HEK293T (cell line): ENCODE measurements around the gene RRBP1.

Experiments used
- CTCF ChIA-PET: fragments of 350-600 bp; formaldehyde crosslinking; extraction: SDS; loops from one replicate; lab custom pipeline; 2021; ENCODE audit warnings: antibody characterized with exemption, inconsistent platforms; lab: Yijun Ruan, JAX
- POLR2A ChIA-PET: fragments of 350-600 bp; formaldehyde crosslinking; extraction: SDS; loops from one replicate; lab custom pipeline; 2020; ENCODE audit warnings: antibody characterized with exemption, inconsistent platforms; lab: Yijun Ruan, JAX
- DNase-seq: peaks from one replicate; pipeline ENCODE4 v3.0.0; 2012; ENCODE audit warnings: mixed read lengths; ENCODE audit errors: extremely low spot score
- ARNT ChIP-seq: fragments of 450-650 bp; IDR thresholded peaks from 2 replicates; pipeline ENCODE4 v1.6.1; 2017; ENCODE audit warnings: mild to moderate bottlenecking
- BHLHE40 ChIP-seq: fragments of 450-650 bp; IDR thresholded peaks from 2 replicates; pipeline ENCODE4 v1.6.1; 2016; ENCODE audit warnings: mild to moderate bottlenecking, moderate library complexity, borderline replicate concordance
- CTBP1 ChIP-seq: fragments of 450-650 bp; IDR thresholded peaks from 2 replicates; pipeline ENCODE4 v1.6.1; 2016; ENCODE audit warnings: borderline replicate concordance
- ELF4 ChIP-seq: fragments of 450-650 bp; IDR thresholded peaks from 2 replicates; pipeline ENCODE4 v1.6.1; 2017; ENCODE audit warnings: antibody characterized with exemption
- FOXA1 ChIP-seq: fragments of 450-650 bp; IDR thresholded peaks from 2 replicates; pipeline ENCODE4 v1.6.1; 2016; ENCODE audit warnings: mild to moderate bottlenecking
- FOXK2 ChIP-seq: fragments of 450-650 bp; IDR thresholded peaks from 2 replicates; pipeline ENCODE4 v1.6.1; 2016; ENCODE audit warnings: mild to moderate bottlenecking
- FOXM1 ChIP-seq: fragments of 450-650 bp; IDR thresholded peaks from 2 replicates; pipeline ENCODE4 v1.6.1; 2017; ENCODE audit warnings: mild to moderate bottlenecking, borderline replicate concordance
- HDGF ChIP-seq: fragments of 450-650 bp; IDR thresholded peaks from 2 replicates; pipeline ENCODE4 v1.6.1; 2017; ENCODE audit warnings: antibody characterized with exemption, borderline replicate concordance
- L3MBTL2 ChIP-seq: fragments of 450-650 bp; conservative IDR thresholded peaks from 2 replicates; pipeline ENCODE4 v1.6.1; 2016; ENCODE audit warnings: mild to moderate bottlenecking
- LEF1 ChIP-seq: fragments of 450-650 bp; IDR thresholded peaks from 2 replicates; pipeline ENCODE4 v1.6.1; 2017; ENCODE audit warnings: mild to moderate bottlenecking, borderline replicate concordance
- NFRKB ChIP-seq: fragments of 450-650 bp; IDR thresholded peaks from 2 replicates; pipeline ENCODE4 v1.6.1; 2016; ENCODE audit warnings: mild to moderate bottlenecking, moderate library complexity
- SP1 ChIP-seq: fragments of 450-650 bp; IDR thresholded peaks from 2 replicates; pipeline ENCODE4 v1.6.1; 2017
- SUZ12 ChIP-seq: fragments of 450-650 bp; IDR thresholded peaks from 2 replicates; pipeline ENCODE4 v1.6.1; 2016; ENCODE audit warnings: mild to moderate bottlenecking
- TARDBP ChIP-seq: fragments of 450-650 bp; IDR thresholded peaks from 2 replicates; pipeline ENCODE4 v1.6.1; 2016
- ZNF384 ChIP-seq: fragments of 450-650 bp; IDR thresholded peaks from 2 replicates; pipeline ENCODE4 v1.6.1; 2016
- TF ChIP-seq, protein P1 (sequence below): fragments of 450-650 bp; IDR thresholded peaks from 2 replicates; pipeline ENCODE4 v1.6.1; 2016

RRBP1 gene

DNA sequence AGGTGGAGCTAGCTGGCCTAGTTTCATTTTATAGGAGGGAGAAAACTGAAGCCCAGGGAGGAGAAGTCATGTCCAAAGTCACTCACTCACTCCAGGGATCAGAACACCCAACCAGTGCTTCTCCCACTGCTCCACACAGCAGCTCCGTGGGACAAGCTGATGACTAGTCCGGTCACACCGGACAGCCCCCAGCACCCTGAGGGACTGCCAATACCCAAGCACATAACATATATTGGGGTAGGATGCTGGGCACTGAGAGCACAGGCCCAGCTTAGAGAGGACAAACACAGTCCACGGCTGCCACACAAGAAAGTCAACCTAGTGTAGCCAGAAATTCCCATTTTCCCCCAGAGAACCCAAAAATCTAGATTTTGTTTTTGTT, 5.7 kb downstream of the RRBP1 start:
- TF ChIP-seq LEF1 (no peak), BHLHE40 (no peak), FOXA1 (no peak), ARNT (no peak), SP1 (no peak), TARDBP (no peak), FOXM1 (no peak), FOXK2 (no peak), NFRKB (no peak), HDGF (no peak), SUZ12 (no peak), CTBP1 (no peak), ELF4 (no peak), L3MBTL2 (no peak), ZNF384 (no peak)
- TF ChIP-seq, protein P1, sequence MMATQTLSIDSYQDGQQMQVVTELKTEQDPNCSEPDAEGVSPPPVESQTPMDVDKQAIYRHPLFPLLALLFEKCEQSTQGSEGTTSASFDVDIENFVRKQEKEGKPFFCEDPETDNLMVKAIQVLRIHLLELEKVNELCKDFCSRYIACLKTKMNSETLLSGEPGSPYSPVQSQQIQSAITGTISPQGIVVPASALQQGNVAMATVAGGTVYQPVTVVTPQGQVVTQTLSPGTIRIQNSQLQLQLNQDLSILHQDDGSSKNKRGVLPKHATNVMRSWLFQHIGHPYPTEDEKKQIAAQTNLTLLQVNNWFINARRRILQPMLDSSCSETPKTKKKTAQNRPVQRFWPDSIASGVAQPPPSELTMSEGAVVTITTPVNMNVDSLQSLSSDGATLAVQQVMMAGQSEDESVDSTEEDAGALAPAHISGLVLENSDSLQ = no peak
- POLR2A ChIA-PET = interaction anchor here (1.3 kb wide), 1 partner anchor 9 kb away, joined by 3 read pairs; no protein-coding TSS in a partner anchor
- DNase-seq = no peak
- CTCF ChIA-PET = no interaction called here

DNA sequence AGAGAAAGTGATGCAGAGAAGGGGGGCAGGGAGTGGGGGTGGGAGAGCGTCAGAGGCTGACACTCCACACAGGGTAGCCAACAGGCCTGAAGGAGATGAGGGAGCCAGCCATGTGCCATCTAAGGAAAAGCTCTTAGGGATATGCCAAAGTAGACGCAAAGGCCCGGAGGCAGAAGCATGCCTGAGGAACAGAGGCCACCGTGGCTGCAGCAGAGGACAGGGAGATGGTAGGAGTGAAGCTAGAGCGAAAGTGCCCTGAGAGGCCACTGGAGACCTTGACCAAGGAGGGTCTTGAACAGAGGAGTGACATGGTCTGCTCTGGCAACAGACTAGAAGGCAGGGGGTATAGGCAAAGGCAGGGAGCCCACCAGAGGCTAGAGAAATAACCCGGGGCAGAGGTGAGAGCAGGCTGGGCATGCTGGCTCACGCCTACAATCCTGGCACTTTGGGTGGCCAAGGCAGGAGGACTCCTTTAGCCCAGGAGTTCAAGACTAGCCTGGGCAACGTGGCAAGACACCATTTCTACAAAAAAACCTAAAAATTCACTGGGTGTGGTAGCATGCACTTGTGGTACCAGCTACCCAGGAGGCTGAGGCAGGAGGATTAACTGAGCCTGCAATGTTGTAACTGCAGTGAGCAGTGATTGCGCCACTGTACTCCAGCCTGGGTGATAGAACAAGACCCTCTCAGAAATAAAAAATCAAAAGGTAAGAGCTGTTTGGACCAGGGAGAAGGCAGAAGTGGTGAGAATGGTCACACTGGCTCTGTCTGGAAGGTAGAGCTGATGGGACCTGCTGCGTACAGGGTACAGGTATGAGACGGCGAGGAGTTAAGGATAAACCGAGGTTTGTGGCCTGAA, 6.3 kb downstream of the RRBP1 start:
- TF ChIP-seq ZNF384 (no peak), ELF4 (no peak), TARDBP (no peak), NFRKB (no peak), FOXK2 (no peak), HDGF (no peak), FOXM1 (no peak), CTBP1 (no peak), SUZ12 (no peak), L3MBTL2 (no peak), BHLHE40 (no peak), FOXA1 (no peak), LEF1 (no peak), ARNT (no peak), SP1 (no peak)
- TF ChIP-seq, protein P1 = no peak
- no peak for DNase-seq
- ChIA-PET POLR2A (interaction anchor here (1.3 kb wide), 1 partner anchor 9 kb away, joined by 3 read pairs; no protein-coding TSS in a partner anchor), CTCF (no interaction called here)

DNA sequence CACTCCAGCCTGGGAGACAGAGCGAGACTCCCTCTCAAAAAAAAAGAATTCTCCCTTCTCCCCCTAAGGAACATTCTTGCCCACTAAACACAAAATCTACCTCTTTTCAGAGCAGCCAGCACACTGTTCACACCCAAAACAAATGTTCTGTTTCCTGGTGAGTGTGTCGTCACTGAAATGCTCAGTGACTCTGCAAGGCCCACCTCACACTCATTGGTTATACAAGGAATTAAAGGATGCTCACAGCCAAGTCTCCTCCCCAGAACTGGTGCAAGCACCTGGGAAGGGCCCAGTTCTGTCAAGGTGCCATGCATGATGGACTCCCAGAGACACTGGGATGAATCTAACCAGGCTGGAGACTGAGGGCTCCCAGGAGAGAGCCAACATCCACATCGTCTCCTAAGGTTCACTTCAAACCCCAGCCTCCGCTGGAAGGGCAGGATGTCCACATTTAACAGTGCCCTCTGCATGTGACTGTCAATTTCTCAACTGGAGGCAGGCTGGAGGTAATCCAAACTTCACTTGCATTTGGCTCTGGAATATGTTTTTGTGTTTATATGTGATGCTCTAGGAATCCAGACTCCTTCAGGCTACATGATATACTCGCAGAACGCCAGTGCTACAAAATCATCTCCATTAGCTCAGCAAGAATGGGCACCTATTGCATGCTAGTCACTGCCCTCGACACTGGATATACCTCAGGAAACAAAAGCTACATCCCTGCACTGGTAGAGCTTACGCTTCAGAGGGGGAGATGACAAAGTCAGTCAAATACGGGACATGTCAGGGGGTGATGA, 7.1 kb downstream of the RRBP1 start:
- ChIA-PET POLR2A (no interaction called here), CTCF (no interaction called here)
- no peak for DNase-seq
- TF ChIP-seq CTBP1 (no peak), ZNF384 (no peak)

DNA sequence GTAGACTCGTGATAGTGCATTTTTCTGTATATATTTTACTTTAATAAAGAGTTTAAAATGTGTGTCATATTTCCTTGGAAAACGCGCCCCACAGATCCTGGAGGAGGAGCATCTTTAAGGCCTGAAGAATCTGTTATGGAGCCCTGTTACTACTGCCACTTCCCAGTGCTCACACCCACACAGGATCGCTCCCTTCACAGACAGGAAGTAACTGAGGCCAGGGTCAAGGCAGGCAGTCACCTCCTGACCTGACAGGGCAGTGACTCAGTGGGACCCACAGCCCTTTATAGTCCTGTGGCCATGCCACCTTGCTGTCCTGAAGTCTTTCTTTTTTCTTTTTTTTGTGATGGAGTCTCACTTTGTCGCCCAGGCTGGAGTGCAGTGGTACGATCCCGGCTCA, 9.0 kb downstream of the RRBP1 start:
- no peak for TF ChIP-seq ARNT
- TF ChIP-seq ZNF384 = no peak
- no peak for TF ChIP-seq LEF1
- TF ChIP-seq CTBP1 = no peak
- no peak for DNase-seq
- ChIA-PET CTCF (interaction anchor here (1.5 kb wide), 1 partner anchor 9 kb away, joined by 5 read pairs; the partner anchor contains the start of gene RRBP1), POLR2A (no interaction called here)

DNA sequence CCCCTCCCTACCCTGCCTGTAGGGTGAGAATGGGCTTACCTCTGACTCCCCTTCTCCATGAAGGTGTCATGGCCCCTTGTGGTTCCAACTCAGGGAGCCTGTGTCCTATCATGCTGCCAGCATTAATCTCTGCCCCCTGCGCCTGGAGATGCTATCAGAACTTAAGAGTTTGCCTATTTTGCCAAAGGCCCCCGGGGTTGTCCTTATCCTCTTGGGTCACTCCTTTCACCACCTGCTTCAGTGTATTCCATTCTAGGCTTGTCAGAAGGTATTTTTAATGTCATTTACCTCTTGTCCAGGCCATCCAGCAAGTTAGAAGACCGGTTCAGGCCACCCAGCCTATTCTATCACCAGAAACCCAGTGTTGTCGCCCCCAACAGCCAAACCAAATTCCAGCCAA, 10.5 kb downstream of the RRBP1 start:
- ChIA-PET CTCF (interaction anchor here (1.5 kb wide), 1 partner anchor 11 kb away, joined by 5 read pairs; the partner anchor contains the start of gene RRBP1), POLR2A (no interaction called here)
- TF ChIP-seq LEF1 (no peak), FOXA1 (no peak), SP1 (no peak), ARNT (no peak), FOXM1 (no peak), TARDBP (no peak), BHLHE40 (no peak), HDGF (no peak), SUZ12 (no peak), ZNF384 (no peak), FOXK2 (no peak)
- TF ChIP-seq, protein P1 = no peak
- DNase-seq = no peak

DNA sequence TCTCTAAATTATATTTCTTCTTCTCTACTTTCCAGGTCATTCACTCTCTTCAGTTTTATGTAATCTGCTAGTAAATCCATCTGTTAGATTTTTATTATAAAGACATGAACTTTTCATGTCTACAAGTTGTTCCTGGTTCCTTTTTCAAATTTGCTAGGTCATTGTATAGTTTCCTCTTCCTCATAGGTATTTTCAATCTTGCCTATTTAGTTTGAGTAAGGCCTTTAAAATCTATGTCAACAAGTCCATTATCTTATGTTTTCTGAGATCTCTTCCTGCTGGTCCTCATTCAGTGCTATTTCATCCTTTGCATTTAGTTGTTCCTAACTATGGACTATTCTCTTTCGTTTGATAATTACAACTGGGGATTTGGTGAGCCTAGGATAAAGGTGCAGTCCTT, 11.0 kb downstream of the RRBP1 start:
- no peak for TF ChIP-seq FOXA1
- no peak for TF ChIP-seq FOXM1
- no peak for TF ChIP-seq NFRKB
- ChIA-PET POLR2A (no interaction called here), CTCF (no interaction called here)
- DNase-seq = no peak
